ENCODE data around the gene WDFY3.

GRCh38 chr4:84892950-84893349, 73.5 kb downstream of the WDFY3 start:
- TF ChIP-seq CTCF (IDR thresholded peaks at IDR 0.05) (no peak), EZH2 (IDR thresholded peaks at IDR 0.05; ENCODE audit: borderline replicate concordance, insufficient read depth, low read depth, low read length, poor library complexity, severe bottlenecking) (no peak)

Data from B cell (primary cell).